ENCODE results near the gene SUMO3. TPM values are rescaled to one million over a fixed set of nuclear protein-coding genes. Genes with fewer than 3 reads are reported as not detected.

The SUMO3 gene
- total and polyA plus RNA-seq, 2 of the 8 experiments (the other 6 are each of a cell fraction or from before 2014, with no cell fraction given) = 96.8 to 101 TPM

DNA sequence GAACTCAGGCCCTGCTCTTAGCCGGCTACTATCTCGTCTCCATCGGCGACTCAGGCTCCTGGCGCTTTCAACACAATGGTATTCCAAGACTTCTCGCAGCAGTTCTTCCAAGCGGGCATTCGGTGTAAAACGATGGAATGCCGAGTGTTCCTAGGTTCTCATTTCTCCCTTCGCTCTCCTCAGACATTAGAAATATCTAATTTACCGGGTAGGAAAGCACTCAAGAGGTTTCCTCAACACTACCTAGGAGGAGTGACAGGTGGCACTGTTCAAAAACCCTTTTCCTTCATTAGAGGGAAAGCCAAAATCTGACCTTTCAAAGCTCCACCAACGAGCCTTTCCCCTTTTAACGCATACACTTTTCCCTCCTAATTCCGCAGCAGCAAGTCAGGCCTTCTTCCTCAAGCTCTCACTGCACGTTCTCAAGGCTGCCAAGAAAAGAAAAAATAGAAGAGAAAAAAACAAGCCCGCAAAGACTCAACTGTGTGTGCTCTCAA, 16.8 kb downstream of the SUMO3 start:
- Histone ChIP-seq H4K5ac (ENCODE audit: insufficient read length, low read depth, low read length) (no peak overlapping the region), H3K27me3 (replicated peaks in 1 of 4; ENCODE audit: control insufficient read depth in 3 of 4, extremely low read depth in 1 of 4, insufficient read depth in 3 of 4, low read length in 3 of 4) (no peaks in the 10 kb centered on the region), H3K4me3 (ENCODE audit: extremely low read depth in 1 of 4, insufficient read depth in 2 of 4, low read depth in 3 of 4, low read length in 4 of 4) (peak overlapping the region; percentile 59 to 93 (median 80)), H3K23ac (ENCODE audit: insufficient read length) (no peak overlapping the region), H4K20me1 (replicated peaks in 1 of 2; ENCODE audit: control insufficient read depth in 1 of 2, insufficient read depth in 2 of 2, low read length in 2 of 2) (peaks cover 7 to 13% of the 10 kb centered on the region in 2 experiments), H2BK12ac (ENCODE audit: low read depth, low read length) (no peak overlapping the region), H3K36me3 (ENCODE audit: control insufficient read depth in 2 of 4, insufficient read depth in 4 of 4, low read length in 3 of 4) (peaks cover 0 to 31% (median 18%) of the 10 kb centered on the region in 4 experiments; a peak in 7 of 8 replicates), H3K27ac (ENCODE audit: low read depth, low read length) (peak overlapping the region; percentile 75; the same call in 1 of the 2 replicates), H3K18ac (ENCODE audit: extremely low read depth, low read length) (no peak overlapping the region), H3K4ac (replicated peaks; ENCODE audit: insufficient read length, low read depth, low read length) (no peak overlapping the region), H3K23me2 (ENCODE audit: low read depth, low read length) (peaks cover 5% of the 10 kb centered on the region), H4K8ac (ENCODE audit: extremely low read depth, insufficient read depth, low read length) (no peak overlapping the region), H2AK5ac (ENCODE audit: low read depth, low read length) (no peak overlapping the region), H2BK15ac (ENCODE audit: low read length) (no peak overlapping the region), H2BK120ac (replicated peaks; ENCODE audit: low read depth, low read length) (no peak overlapping the region), H2AFZ (ENCODE audit: low read length) (no peak overlapping the region), H3K14ac (ENCODE audit: insufficient read length) (no peak overlapping the region), H3K4me2 (ENCODE audit: insufficient read depth in 1 of 2, low read depth in 2 of 2, low read length in 2 of 2) (peak overlapping the region; percentile 81 to 88), H3K9me3 (ENCODE audit: insufficient read depth in 2 of 2, low read depth in 1 of 2, low read length in 1 of 2) (no peaks in the 10 kb centered on the region), H3K79me2 (ENCODE audit: control insufficient read depth in 1 of 2, insufficient read depth in 2 of 2, low read length in 2 of 2) (peaks cover 13 to 52% of the 10 kb centered on the region in 2 experiments), H4K91ac (replicated peaks; ENCODE audit: insufficient read length, low read length) (no peak overlapping the region), H3K56ac (replicated peaks; ENCODE audit: insufficient read length, low read depth, low read length) (no peak overlapping the region), H3K9ac (replicated peaks in 1 of 4; ENCODE audit: extremely low read depth in 1 of 4, low read depth in 3 of 4, low read length in 3 of 4) (peak overlapping the region in 3 of 4 experiments; percentile 43 to 73 (median 53); a peak in 5 of 7 replicates), H3K4me1 (replicated peaks in 1 of 4; ENCODE audit: control insufficient read depth in 3 of 4, insufficient read depth in 4 of 4, low read length in 3 of 4) (peaks cover 0 to 12% (median 1%) of the 10 kb centered on the region in 4 experiments; a peak in 3 of 7 replicates), H2BK20ac (ENCODE audit: low read length) (no peak overlapping the region), H2BK5ac (ENCODE audit: low read depth, low read length) (no peak overlapping the region), H3K79me1 (ENCODE audit: low read depth, low read length) (peaks cover 2% of the 10 kb centered on the region; the same call in 1 of the 2 replicates)
- CTCF ChIA-PET (ENCODE audit: partially characterized antibody) = interaction anchor here (0.8 to 2.5 kb wide), 18 partner anchors 8 to 319 kb away, joined by 3 to 8 read pairs (median 6); partner anchors contain the start of gene PTTG1IP
- 8% methylated on average over 16 of the region's 17 CpGs; no CpG with 5 or more reads in 1 of the 2 experiments for WGBS, 2 experiments (ENCODE audit: extremely low coverage in 1 of 2, insufficient coverage in 1 of 2, insufficient read length in 1 of 2, insufficient replicate concordance in 2 of 2, low coverage in 1 of 2, low lambda C conversion rate in 2 of 2, missing lambda C conversion rate in 1 of 2)
- POLR2A ChIA-PET (ENCODE audit: partially characterized antibody) = interaction anchor here (0.6 to 8.0 kb wide), 19 partner anchors 9 to 308 kb away, joined by 3 to 72 read pairs (median 4); partner anchors contain the start of genes ITGB2, PTTG1IP and SUMO3
- FAIRE-seq (no peak), DNase-seq (ENCODE audit: low read depth in 1 of 2, low spot score in 2 of 2) (no peak)
- TF ChIP-seq ATF2 (IDR thresholded peaks at IDR 0.05; ENCODE audit: low read length) (no peak), RAD21 (IDR thresholded peaks at IDR 0.05 in 1 of 2, conservative IDR thresholded peaks at IDR 0.05 in 1 of 2; ENCODE audit: low read depth in 2 of 2, low read length in 2 of 2) (peak in 1 of 2 experiments; percentile 32; a peak in 2 of 4 replicates), YY1 (IDR thresholded peaks at IDR 0.05; ENCODE audit: low read depth, low read length) (no peak), SIN3A (conservative IDR thresholded peaks at IDR 0.05 in 1 of 2, IDR thresholded peaks at IDR 0.05 in 1 of 2; ENCODE audit: low read depth in 1 of 2, low read length in 2 of 2) (0 out of 4 replicates have a peak, but pooled peaks of 1 of the 2 experiments have one; percentile 41)
- TF ChIP-seq, protein P1, sequence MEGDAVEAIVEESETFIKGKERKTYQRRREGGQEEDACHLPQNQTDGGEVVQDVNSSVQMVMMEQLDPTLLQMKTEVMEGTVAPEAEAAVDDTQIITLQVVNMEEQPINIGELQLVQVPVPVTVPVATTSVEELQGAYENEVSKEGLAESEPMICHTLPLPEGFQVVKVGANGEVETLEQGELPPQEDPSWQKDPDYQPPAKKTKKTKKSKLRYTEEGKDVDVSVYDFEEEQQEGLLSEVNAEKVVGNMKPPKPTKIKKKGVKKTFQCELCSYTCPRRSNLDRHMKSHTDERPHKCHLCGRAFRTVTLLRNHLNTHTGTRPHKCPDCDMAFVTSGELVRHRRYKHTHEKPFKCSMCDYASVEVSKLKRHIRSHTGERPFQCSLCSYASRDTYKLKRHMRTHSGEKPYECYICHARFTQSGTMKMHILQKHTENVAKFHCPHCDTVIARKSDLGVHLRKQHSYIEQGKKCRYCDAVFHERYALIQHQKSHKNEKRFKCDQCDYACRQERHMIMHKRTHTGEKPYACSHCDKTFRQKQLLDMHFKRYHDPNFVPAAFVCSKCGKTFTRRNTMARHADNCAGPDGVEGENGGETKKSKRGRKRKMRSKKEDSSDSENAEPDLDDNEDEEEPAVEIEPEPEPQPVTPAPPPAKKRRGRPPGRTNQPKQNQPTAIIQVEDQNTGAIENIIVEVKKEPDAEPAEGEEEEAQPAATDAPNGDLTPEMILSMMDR (IDR thresholded peaks at IDR 0.05; ENCODE audit: control extremely low read depth in 1 of 3, insufficient read depth in 1 of 3, low read depth in 1 of 3, low read length in 3 of 3) = peak in 2 of 3 experiments; percentile 24 to 52; a peak in 2 of 4 replicates
